ENCODE results near the gene KLHL35. TPM values are rescaled to one million over a fixed set of nuclear protein-coding genes. Genes with fewer than 3 reads are reported as not detected.
"Not testable (repeated sequence)": the region's sequence is repeated elsewhere in the genome, so short reads cannot be mapped to it uniquely, and the experiment has no call there.

KLHL35 gene
- total RNA-seq, 4 donors from 2014 or later, result 0.17 to 0.42 (median 0.29) TPM; not detected in 1

DNA sequence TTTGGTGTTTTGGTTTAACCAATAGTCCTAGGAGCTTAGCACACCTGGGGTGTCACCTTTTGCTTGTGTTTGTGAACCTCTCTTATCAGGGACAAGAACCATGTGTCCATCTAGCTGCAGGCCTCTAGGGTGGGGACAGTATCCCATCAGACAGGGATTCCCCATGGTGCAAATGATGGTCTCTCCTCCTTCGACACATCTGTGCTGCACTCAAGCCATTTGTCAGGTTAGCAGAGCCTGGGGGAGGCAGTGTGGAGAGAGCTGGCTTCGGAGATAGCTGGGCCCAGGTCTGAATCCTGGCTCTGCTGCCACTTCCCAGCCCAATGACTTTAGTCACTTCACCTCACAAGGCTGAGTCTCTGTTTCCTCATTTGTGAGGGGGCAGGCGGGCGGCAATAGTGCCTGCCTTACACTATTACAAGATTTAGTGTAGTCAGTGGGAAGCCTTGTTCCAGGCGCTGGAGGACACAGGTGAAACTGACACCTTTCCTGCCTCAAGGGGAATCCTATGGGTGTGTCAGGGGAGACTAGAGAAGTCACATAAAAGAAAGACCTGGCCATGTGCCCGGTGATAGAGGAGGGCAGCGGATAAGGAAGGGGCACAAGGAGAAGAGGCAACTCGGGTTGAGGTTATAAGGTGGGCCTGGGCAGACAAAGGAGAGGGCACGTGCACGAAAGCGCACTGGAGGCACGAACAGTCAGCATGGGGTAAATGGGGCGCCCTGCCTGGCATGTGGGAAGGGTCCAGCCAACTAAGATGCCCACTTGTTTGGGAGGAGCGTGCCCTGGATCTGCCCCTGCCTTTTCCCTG, 12.6 kb downstream of the KLHL35 start:
- intact Hi-C loops (cut with DNase I), result no loop called here
- Histone ChIP-seq H3K36me3 (peaks cover 0 to 31% (median 21%) of the 10 kb centered on the region in 4 donors), H3K4me1 (peaks cover 0 to 11% (median 10%) of the 10 kb centered on the region in 4 donors), H3K9me3 (no peaks in the 10 kb centered on the region), H3K27me3 (no peaks in the 10 kb centered on the region), H3K27ac (replicated peaks in 1 of 4) (no peak overlapping the region), H3K4me3 (no peak overlapping the region)
- 93% methylated on average over 14 of the region's 14 CpGs for WGBS
- no peak for TF ChIP-seq POLR2A (IDR thresholded peaks at IDR 0.05; ENCODE audit: low read depth)
- TF ChIP-seq POLR2AphosphoS5 (IDR thresholded peaks at IDR 0.05), result no peak
- TF ChIP-seq, protein P1, sequence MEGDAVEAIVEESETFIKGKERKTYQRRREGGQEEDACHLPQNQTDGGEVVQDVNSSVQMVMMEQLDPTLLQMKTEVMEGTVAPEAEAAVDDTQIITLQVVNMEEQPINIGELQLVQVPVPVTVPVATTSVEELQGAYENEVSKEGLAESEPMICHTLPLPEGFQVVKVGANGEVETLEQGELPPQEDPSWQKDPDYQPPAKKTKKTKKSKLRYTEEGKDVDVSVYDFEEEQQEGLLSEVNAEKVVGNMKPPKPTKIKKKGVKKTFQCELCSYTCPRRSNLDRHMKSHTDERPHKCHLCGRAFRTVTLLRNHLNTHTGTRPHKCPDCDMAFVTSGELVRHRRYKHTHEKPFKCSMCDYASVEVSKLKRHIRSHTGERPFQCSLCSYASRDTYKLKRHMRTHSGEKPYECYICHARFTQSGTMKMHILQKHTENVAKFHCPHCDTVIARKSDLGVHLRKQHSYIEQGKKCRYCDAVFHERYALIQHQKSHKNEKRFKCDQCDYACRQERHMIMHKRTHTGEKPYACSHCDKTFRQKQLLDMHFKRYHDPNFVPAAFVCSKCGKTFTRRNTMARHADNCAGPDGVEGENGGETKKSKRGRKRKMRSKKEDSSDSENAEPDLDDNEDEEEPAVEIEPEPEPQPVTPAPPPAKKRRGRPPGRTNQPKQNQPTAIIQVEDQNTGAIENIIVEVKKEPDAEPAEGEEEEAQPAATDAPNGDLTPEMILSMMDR (IDR thresholded peaks at IDR 0.05), result no peak
- TF ChIP-seq EP300 (IDR thresholded peaks at IDR 0.05), result no peak
- no peak for DNase-seq (ENCODE audit: extremely low spot score)

DNA sequence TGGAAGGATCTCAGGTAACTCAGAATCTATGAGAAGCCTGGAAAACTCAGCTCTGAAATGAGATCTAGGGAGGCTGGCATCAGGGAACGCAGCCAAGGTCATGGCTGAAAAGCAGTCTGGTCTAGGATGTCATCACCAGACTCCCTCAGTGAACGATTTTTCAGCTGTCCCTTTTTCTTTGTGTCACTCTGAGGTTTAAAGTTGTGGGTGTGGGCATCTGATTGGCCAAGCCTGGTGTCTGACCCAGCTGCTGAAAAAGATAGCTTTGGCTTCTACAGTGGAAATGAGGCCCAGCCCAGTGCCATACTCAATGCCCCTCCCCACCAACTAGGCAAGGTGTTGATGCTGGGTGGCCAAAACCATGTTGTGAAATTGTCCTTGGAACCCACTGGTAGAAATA, 19.1 kb downstream of the KLHL35 start:
- no peak overlapping the region for H3K4me3 ChIP-seq
- 90% methylated on average over 2 of the region's 2 CpGs for WGBS
- no peak for DNase-seq (ENCODE audit: extremely low spot score)
- H3K9me3 ChIP-seq, result no peaks in the 10 kb centered on the region
- intact Hi-C loops (cut with DNase I), result no loop called here
- no peaks in the 10 kb centered on the region for H3K27me3 ChIP-seq
- H3K36me3 ChIP-seq, result peaks cover 4 to 53% (median 38%) of the 10 kb centered on the region in 4 donors
- H3K4me1 ChIP-seq, result peaks cover 0 to 5% (median 4%) of the 10 kb centered on the region in 4 donors
- no peak overlapping the region for H3K27ac ChIP-seq (replicated peaks in 1 of 4)
- TF ChIP-seq, protein P1 (IDR thresholded peaks at IDR 0.05), result no peak
- no peak for TF ChIP-seq POLR2AphosphoS5 (IDR thresholded peaks at IDR 0.05)
- no peak for TF ChIP-seq POLR2A (IDR thresholded peaks at IDR 0.05; ENCODE audit: low read depth)
- no peak for TF ChIP-seq EP300 (IDR thresholded peaks at IDR 0.05)

DNA sequence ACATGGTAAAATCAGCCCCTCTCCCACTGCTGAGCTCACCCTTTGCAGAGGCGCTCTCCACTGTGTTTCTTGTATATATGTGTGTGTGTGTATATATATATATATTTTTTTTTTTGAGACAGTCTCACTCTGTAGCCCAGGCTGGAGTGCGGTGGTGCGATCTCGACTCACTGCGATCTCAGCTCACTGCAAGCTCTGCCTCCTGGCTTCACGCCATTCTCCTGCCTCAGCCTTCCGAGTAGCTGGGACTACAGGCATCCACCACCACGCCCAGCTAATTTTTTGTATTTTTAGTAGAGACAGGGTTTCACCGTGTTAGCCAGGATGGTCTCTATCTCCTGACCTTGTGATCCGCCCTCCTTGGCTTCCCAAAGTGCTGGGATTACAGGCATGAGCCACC, 19.9 kb downstream of the KLHL35 start:
- DNase-seq (ENCODE audit: extremely low spot score); H3K4me1 ChIP-seq; H3K9me3 ChIP-seq; intact Hi-C loops (cut with DNase I); H3K27me3 ChIP-seq; H3K27ac ChIP-seq (replicated peaks in 1 of 4); H3K4me3 ChIP-seq: not testable (repeated sequence)
- H3K36me3 ChIP-seq, result peaks cover 8 to 60% (median 45%) of the 10 kb centered on the region in 4 donors
- 78% methylated on average over 10 of the region's 10 CpGs for WGBS

DNA sequence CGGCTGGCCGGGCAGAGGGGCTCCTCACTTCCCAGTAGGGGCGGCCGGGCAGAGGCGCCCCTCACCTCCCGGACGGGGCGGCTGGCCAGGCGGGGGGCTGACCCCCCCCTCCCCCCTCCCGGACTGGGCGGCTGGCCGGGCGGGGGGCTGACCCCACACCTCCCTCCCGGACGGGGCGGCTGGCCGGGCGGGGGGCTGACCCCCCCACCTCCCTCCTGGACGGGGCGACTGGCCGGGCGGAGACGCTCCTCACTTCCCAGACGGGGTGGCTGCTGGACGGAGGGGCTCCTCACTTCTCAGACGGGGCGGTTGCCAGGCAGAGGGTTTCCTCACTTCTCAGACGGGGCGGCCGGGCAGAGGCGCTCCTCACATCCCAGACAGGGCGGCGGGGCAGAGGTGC, 23.0 kb downstream of the KLHL35 start:
- H3K4me3 ChIP-seq; H3K27ac ChIP-seq (replicated peaks in 1 of 4); H3K27me3 ChIP-seq; H3K9me3 ChIP-seq; intact Hi-C loops (cut with DNase I); DNase-seq (ENCODE audit: extremely low spot score): not testable (repeated sequence)
- Histone ChIP-seq H3K36me3 (peaks cover 21 to 75% (median 66%) of the 10 kb centered on the region in 4 donors), H3K4me1 (peaks cover 0 to 27% (median 6%) of the 10 kb centered on the region in 4 donors)
- WGBS, result 95% methylated on average over 4 of the region's 33 CpGs

DNA sequence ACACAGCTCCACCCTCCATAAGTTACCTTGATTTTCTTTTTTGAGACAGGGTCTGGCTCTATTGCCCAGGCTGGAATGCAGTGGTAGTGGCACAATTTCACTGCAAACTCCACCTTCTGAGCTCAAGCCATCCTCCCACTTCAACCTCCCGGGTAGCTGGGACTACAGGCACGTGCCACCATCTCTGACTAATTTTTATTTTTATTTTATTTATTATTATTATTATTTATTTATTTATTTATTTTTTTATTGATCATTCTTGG, 24.1 kb downstream of the KLHL35 start:
- Histone ChIP-seq H3K36me3 (peaks cover 32 to 75% (median 66%) of the 10 kb centered on the region in 4 donors), H3K27ac (replicated peaks in 1 of 4) (peak overlapping the region in 1 of 4 donors; percentile 5), H3K4me3 (no peak overlapping the region), H3K27me3 (no peaks in the 10 kb centered on the region), H3K4me1 (peaks cover 0 to 27% (median 6%) of the 10 kb centered on the region in 4 donors), H3K9me3 (no peaks in the 10 kb centered on the region)
- WGBS, result 84% methylated on average over 2 of the region's 2 CpGs
- DNase-seq (ENCODE audit: extremely low spot score), result no peak
- intact Hi-C loops (cut with DNase I), result no loop called here
- no peak for TF ChIP-seq POLR2AphosphoS5 (IDR thresholded peaks at IDR 0.05)
- no peak for TF ChIP-seq EP300 (IDR thresholded peaks at IDR 0.05)
- no peak for TF ChIP-seq POLR2A (IDR thresholded peaks at IDR 0.05; ENCODE audit: low read depth)
- TF ChIP-seq, protein P1 (IDR thresholded peaks at IDR 0.05), result no peak
